Fibroblast of pulmonary artery (primary cell): Measurements from ENCODE around the gene C10orf67.
A peak's percentile ranks its signal among the peaks of the same experiment; 100 is the strongest.
"Not testable (repeated sequence)": the region's sequence is repeated elsewhere in the genome, so short reads cannot be mapped to it uniquely, and the experiment has no call there.

Source experiments
- DNase-seq: peaks from one replicate; pipeline ENCODE4 v3.0.0-alpha.2; 2010; ENCODE audit warnings: low read depth
- H3K4me3 ChIP-seq: replicated peaks from 2 replicates; pipeline ENCODE4 v1.5.1; 2011; ENCODE audit warnings: low read depth, mild to moderate bottlenecking, control low read depth, low read length, moderate library complexity
- TF ChIP-seq, protein P1 (sequence below): IDR thresholded peaks from 2 replicates; pipeline ENCODE4 v1.5.1; 2011; ENCODE audit warnings: mild to moderate bottlenecking, control low read depth, low read length, inconsistent platforms; ENCODE audit errors: missing control alignments

C10orf67 gene

DNA sequence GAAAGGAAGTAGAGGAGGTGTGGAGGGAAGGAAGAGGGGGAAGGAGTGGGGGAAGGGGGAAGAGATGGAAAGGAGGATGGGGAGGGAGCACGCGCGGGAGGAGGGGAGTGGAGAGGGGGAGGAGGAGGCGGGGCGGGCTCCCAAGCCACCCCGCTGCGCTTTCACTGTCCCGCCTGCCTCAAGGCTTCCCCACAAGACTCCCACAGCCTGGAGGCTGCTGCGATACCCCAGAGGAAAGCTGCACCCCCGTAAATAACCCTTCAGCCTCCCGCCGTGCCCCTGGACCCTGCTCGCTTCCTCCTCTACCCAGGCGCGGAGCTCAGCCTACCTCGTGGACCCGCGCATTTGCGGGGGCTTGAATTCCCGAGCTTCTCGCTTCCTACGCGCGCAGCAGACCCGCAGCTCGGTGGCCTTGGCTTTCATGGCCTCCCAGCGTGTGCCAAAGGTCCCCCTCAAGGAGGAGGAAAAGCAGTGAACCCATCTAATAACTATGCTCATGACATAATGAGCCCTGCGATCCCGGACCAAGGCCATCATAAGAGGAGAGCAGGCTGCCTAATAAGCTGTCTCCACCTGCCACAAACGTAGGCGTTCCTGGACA is at the start of gene C10orf67:
Gene C10orf67 (minus strand): TSS at position 557 of the 601 bp plus-strand sequence. CDS start 23 bp downstream, at position 534.
- H3K4me3 ChIP-seq, result peak within 1 kb of the TSS; percentile 59
- peak; percentile 50 for DNase-seq

GRCh38 chr10:23391821-23392220 is 47.2 kb upstream of the C10orf67 start:
- TF ChIP-seq, protein P1, sequence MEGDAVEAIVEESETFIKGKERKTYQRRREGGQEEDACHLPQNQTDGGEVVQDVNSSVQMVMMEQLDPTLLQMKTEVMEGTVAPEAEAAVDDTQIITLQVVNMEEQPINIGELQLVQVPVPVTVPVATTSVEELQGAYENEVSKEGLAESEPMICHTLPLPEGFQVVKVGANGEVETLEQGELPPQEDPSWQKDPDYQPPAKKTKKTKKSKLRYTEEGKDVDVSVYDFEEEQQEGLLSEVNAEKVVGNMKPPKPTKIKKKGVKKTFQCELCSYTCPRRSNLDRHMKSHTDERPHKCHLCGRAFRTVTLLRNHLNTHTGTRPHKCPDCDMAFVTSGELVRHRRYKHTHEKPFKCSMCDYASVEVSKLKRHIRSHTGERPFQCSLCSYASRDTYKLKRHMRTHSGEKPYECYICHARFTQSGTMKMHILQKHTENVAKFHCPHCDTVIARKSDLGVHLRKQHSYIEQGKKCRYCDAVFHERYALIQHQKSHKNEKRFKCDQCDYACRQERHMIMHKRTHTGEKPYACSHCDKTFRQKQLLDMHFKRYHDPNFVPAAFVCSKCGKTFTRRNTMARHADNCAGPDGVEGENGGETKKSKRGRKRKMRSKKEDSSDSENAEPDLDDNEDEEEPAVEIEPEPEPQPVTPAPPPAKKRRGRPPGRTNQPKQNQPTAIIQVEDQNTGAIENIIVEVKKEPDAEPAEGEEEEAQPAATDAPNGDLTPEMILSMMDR, result no peak
- H3K4me3 ChIP-seq, result no peak overlapping the region
- no peak for DNase-seq

More for the DNA sequence above, at the start of gene C10orf67:
- TF ChIP-seq, protein P1, result no peak

DNA sequence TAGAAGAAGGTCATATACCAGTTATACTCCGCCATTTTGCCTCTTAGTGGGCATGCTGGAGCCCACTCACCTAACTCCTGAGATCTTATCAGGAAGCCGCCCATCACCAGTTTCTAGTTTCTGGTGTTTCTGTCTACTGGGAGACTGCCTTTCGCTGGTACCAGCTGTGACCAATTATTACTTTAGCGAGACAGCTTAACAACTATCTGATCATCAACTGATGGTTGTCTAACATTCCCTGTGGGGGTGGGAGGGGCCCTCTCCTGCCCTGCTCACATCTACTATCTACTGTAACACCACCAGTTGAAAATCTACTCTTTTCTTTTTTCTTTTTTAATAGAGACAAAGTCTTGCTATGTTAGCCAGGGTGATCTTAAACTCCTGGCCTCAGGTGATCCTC is 46.2 kb upstream of the C10orf67 start:
- TF ChIP-seq, protein P1, result no peak
- no peak overlapping the region for H3K4me3 ChIP-seq
- no peak for DNase-seq

DNA sequence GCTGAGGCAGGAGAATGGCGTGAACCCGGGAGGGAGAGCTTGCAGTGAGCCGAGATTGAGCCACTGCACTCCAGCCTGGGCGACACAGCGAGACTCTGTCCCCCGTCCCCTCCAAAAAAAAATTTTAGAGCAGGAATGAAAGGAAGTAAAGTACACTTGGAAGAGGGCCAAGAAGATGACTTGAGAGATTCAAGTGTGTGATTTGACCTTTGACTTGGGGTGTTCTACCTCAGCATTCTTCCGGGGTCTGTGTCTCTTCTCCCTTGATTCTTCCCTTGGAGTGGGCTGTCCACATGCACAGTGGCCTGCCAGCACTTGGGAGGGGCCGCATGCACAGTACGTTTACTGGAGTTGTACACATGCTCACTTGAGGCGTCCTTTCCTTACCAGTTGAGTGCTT is 45.8 kb upstream of the C10orf67 start:
- DNase-seq, H3K4me3 ChIP-seq: not testable (repeated sequence)

DNA sequence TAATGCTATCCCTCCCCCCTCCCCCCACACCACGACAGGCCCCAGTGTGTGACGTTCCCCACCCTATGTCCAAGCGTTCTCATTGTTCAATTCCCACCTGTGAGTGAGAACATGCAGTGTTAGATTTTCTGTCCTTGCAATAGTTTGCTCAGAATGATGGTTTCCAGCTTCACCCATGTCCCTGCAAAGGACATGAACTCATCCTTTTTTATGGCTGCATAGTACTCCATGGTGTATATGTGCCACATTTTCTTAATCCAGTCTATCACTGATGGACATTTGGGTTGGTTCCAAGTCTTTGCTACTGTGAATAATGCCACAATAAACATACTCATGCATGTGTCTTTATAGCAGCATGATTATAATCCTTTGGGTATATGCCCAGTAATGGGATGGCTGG is 42.9 kb upstream of the C10orf67 start:
- H3K4me3 ChIP-seq, DNase-seq: not testable (repeated sequence)

DNA sequence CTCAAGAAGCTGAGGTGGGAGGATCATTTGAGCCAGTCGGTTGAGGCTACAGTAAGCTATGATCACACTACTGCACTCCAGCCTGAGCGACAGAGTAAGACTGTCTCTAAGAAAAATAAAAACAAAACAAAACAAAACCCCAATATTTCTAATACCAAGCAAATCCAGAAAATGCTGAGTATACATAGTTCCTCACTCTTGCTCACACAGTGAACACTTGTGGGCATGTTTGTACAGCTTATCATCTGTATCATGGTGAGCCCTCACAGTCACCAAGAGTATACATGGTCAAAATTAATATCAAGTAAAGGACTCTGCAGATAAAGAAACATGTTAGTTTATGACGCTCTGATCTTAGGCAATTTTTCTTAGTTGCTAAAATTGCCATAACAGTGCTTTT is 41.5 kb upstream of the C10orf67 start:
- H3K4me3 ChIP-seq, result no peak overlapping the region
- TF ChIP-seq, protein P1, result no peak
- no peak for DNase-seq

DNA sequence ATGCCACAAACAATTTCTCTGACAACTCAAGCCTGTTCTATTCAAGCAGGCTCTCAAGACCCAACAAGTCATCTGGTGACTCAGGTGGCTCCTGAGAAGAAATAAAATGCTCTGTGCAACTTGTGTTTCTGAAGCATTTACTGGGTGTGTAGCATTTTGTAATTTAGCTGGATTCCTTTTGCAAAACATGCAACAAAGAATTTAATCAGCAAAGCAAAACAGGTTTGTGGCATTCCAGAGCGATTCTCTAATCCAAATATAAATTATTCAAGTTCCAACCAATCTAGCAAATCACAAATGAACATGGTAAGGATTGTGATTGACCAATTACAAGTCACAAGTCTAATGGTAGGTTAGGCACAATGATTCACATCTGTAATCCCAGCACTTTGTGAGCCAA is 39.8 kb upstream of the C10orf67 start:
- DNase-seq, result peak; percentile 30
- no peak overlapping the region for H3K4me3 ChIP-seq
- TF ChIP-seq, protein P1, result no peak

- H3K4me3 ChIP-seq, result no peak overlapping the region
- TF ChIP-seq, protein P1, result no peak
- DNase-seq, result no peak
These were observed 39.0 kb upstream of the C10orf67 start for GRCh38 chr10:23383637-23384036.
